ENCODE results near the gene DSCAML1.

The DSCAML1 gene

GRCh38 chr11:117423046-117423575 is 373.9 kb downstream of the DSCAML1 start:
- H3K4me3 ChIP-seq (ENCODE audit: control insufficient read depth, low read depth, low read length), result no peak overlapping the region
- TF ChIP-seq CTCF (IDR thresholded peaks at IDR 0.05; ENCODE audit: control insufficient read depth, insufficient read depth, low read depth, low read length, missing control alignments), result no peak
- no peak for DNase-seq (ENCODE audit: low read depth)

- no peak overlapping the region for H3K4me3 ChIP-seq (ENCODE audit: control insufficient read depth, low read depth, low read length)
- no peak for DNase-seq (ENCODE audit: low read depth)
- no peak for TF ChIP-seq CTCF (IDR thresholded peaks at IDR 0.05; ENCODE audit: control insufficient read depth, insufficient read depth, low read depth, low read length, missing control alignments)
Measured at GRCh38 chr11:117421476-117421875, 375.5 kb downstream of the DSCAML1 start.

GRCh38 chr11:117421041-117421440 is 376.0 kb downstream of the DSCAML1 start:
- H3K4me3 ChIP-seq (ENCODE audit: control insufficient read depth, low read depth, low read length), result no peak overlapping the region
- TF ChIP-seq CTCF (IDR thresholded peaks at IDR 0.05; ENCODE audit: control insufficient read depth, insufficient read depth, low read depth, low read length, missing control alignments), result no peak
- no peak for DNase-seq (ENCODE audit: low read depth)

- H3K4me3 ChIP-seq (ENCODE audit: control insufficient read depth, low read depth, low read length), result no peak overlapping the region
- DNase-seq (ENCODE audit: low read depth), result no peak
- no peak for TF ChIP-seq CTCF (IDR thresholded peaks at IDR 0.05; ENCODE audit: control insufficient read depth, insufficient read depth, low read depth, low read length, missing control alignments)
Measured at GRCh38 chr11:117420598-117420997, 376.4 kb downstream of the DSCAML1 start.

- TF ChIP-seq CTCF (IDR thresholded peaks at IDR 0.05; ENCODE audit: control insufficient read depth, insufficient read depth, low read depth, low read length, missing control alignments), result no peak
- no peak overlapping the region for H3K4me3 ChIP-seq (ENCODE audit: control insufficient read depth, low read depth, low read length)
- no peak for DNase-seq (ENCODE audit: low read depth)
Measured at GRCh38 chr11:117420143-117420485, 376.9 kb downstream of the DSCAML1 start.

- TF ChIP-seq CTCF (IDR thresholded peaks at IDR 0.05; ENCODE audit: control insufficient read depth, insufficient read depth, low read depth, low read length, missing control alignments), result no peak
- DNase-seq (ENCODE audit: low read depth), result no peak
Measured at GRCh38 chr11:117419482-117420142, 377.4 kb downstream of the DSCAML1 start.

More at GRCh38 chr11:117419482-117420142, 377.4 kb downstream of the DSCAML1 start:
- H3K4me3 ChIP-seq (ENCODE audit: control insufficient read depth, low read depth, low read length), result no peak overlapping the region

Data from AG09309 (cell line).